Body of pancreas (tissue), 4 donors: ENCODE measurements around the gene KLHL29. TPM values are rescaled to one million over a fixed set of nuclear protein-coding genes. Genes with fewer than 3 reads are reported as not detected.
A peak's percentile ranks its signal among the peaks of the same experiment; 100 is the strongest.

Experiments used
- ATAC-seq: fragments of 150-250 bp; one replicate; pipeline ENCODE4 v1.9.1; 2016
- DNase-seq, 4 donors: peaks; one replicate each; pipeline ENCODE4 v3.0.0-alpha.2; 2019
- H3K27ac ChIP-seq, 4 donors: fragments of 200-600 bp; sonication (generic); 1 replicate in 3 of 4; 2 replicates in 1 of 4; pipeline versions ENCODE4 v1.5.1 to v1.6.1; 2016 to 2019; ENCODE audit warnings: mild to moderate bottlenecking in 1 of 4, mixed read lengths in 1 of 4, moderate library complexity in 1 of 4
- H3K27me3 ChIP-seq, 2 donors: fragments of 200-600 bp; sonication (generic); one replicate each; pipeline ENCODE4 v1.6.0; 2016; ENCODE audit warnings: mild to moderate bottlenecking in 1 of 2
- H3K36me3 ChIP-seq, 2 donors: fragments of 200-600 bp; sonication (generic); replicated peaks in 1 of 2; 2 replicates each; pipeline ENCODE4 v1.5.1; 2016; ENCODE audit warnings: low read depth in 2 of 2; ENCODE audit not compliant: insufficient read depth in 1 of 2
- H3K4me1 ChIP-seq: fragments of 200-600 bp; sonication (generic); one replicate; pipeline ENCODE4 v1.6.0; 2016
- H3K4me3 ChIP-seq, 2 donors: fragments of 200-600 bp; sonication (generic); 1 replicate in 1 of 2; 2 replicates in 1 of 2; pipeline ENCODE4 v1.5.1; 2016 to 2019
- H3K9me3 ChIP-seq, 3 donors: fragments of 200-600 bp; sonication (generic); 1 replicate in 2 of 3; 2 replicates in 1 of 3; pipeline ENCODE4 v1.5.1; 2016
- CTCF ChIP-seq, 7 experiments: fragments of 450-650 bp in 4 of 7; fragments of 200-600 bp in 3 of 7; sonication (generic) in 3 of 7; IDR thresholded peaks; one replicate each; pipeline ENCODE4 v1.5.1; 2016 to 2019; ENCODE audit warnings: antibody characterized with exemption in 7 of 7
- POLR2A ChIP-seq, 3 donors: fragments of 450-650 bp; IDR thresholded peaks; one replicate each; pipeline ENCODE4 v1.6.1; 2016; ENCODE audit warnings: antibody characterized with exemption in 3 of 3, mild to moderate bottlenecking in 2 of 3
- WGBS, 2 donors: methylation state at CpG; one replicate each; pipeline ENCODE4 v1.1.5; 2017; 5-methylcytosine and 5-hydroxymethylcytosine counted together
- intact Hi-C: fragments of 100-400 bp; cut with DNase I; formaldehyde crosslinking; loops from one replicate; pipeline ENCODE4 v1.15.1; 2023
- total RNA-seq, 2 donors: library from RNA; depleted of rRNA; stranded (reverse); fragments of >200 nt; gene quantifications; one replicate each; pipeline ENCODE4 v1.1.0, GENCODE V29; 2016

KLHL29 gene
- total RNA-seq, 2 donors from 2014 or later: 4.0 to 4.4 TPM

- H3K27me3 ChIP-seq: no peaks in the 10 kb centered on the region
- no peaks in the 10 kb centered on the region for H3K4me1 ChIP-seq
- DNase-seq: peak in 1 of 4 donors; percentile 5
- H3K36me3 ChIP-seq: no peaks in the 10 kb centered on the region
- no peak for ATAC-seq
- TF ChIP-seq POLR2A (IDR thresholded peaks at IDR 0.05) (no peak), CTCF (IDR thresholded peaks at IDR 0.05) (no peak)
- no peaks in the 10 kb centered on the region for H3K9me3 ChIP-seq
- intact Hi-C loops: no loop called here
- no peak overlapping the region for H3K27ac ChIP-seq
- no peak overlapping the region for H3K4me3 ChIP-seq
- 51 to 52% methylated on average over 16 of the region's 16 CpGs for WGBS, 2 donors
Measured at GRCh38 chr2:23436346-23437098, 51.5 kb downstream of the KLHL29 start.

GRCh38 chr2:23441414-23441813 is 56.4 kb downstream of the KLHL29 start:
- no peak for ATAC-seq
- no peak overlapping the region for H3K4me3 ChIP-seq
- no peaks in the 10 kb centered on the region for H3K36me3 ChIP-seq
- intact Hi-C loops: no loop called here
- DNase-seq: no peak
- 73 to 90% methylated on average over 1 of the region's 1 CpG for WGBS, 2 donors
- TF ChIP-seq POLR2A (IDR thresholded peaks at IDR 0.05): no peak
- no peak for TF ChIP-seq CTCF (IDR thresholded peaks at IDR 0.05)
- H3K27ac ChIP-seq: no peak overlapping the region
- no peaks in the 10 kb centered on the region for H3K9me3 ChIP-seq
- no peaks in the 10 kb centered on the region for H3K4me1 ChIP-seq
- no peaks in the 10 kb centered on the region for H3K27me3 ChIP-seq

DNA sequence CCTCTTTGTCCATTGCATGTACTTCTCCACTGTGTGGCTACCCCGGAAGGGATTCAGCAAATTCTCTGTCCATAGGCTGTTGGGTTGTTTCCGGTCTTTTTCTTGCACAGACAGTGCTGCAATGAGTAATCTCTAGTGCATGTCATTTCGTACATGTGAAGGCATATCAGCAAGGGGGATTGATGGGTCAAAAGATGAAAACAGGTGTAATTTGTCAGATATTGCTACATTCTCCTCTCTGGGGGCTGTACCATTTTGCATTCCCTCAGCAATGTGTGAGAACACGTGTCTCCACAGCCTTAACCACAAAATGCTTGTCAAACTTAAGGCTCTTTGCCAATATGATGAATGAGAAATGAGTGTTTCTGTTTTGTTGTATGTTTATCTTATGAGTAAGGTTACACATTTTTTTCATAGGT is 60.5 kb downstream of the KLHL29 start:
- Histone ChIP-seq H3K4me3 (no peak overlapping the region), H3K9me3 (no peaks in the 10 kb centered on the region), H3K36me3 (no peaks in the 10 kb centered on the region), H3K27ac (no peak overlapping the region), H3K4me1 (no peaks in the 10 kb centered on the region), H3K27me3 (no peaks in the 10 kb centered on the region)
- no peak for DNase-seq
- no peak for ATAC-seq
- 59 to 65% methylated on average over 4 of the region's 4 CpGs for WGBS, 2 donors
- TF ChIP-seq POLR2A (IDR thresholded peaks at IDR 0.05): no peak
- no peak for TF ChIP-seq CTCF (IDR thresholded peaks at IDR 0.05)
- intact Hi-C loops: no loop called here

DNA sequence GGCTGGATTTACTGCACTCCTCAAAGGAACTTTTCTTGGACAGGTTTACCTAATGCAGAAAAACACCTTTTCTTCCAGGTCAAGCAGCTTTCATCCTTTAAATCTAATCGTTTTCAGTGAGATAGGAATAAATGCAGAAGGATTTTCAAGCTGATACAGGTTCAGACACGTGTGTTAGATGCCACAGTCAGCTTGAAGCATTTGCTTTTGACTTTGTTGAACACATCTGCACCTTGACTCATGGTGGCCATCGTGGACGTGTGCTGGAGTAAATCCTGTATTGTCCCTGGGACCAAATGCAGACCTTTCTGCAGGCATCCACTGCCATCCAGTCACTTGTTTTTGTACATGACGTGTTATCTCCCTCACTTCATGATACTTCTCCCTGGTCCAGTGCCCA is 61.9 kb downstream of the KLHL29 start:
- intact Hi-C loops: no loop called here
- Histone ChIP-seq H3K4me1 (no peaks in the 10 kb centered on the region), H3K27ac (no peak overlapping the region), H3K4me3 (no peak overlapping the region), H3K27me3 (no peaks in the 10 kb centered on the region), H3K9me3 (no peaks in the 10 kb centered on the region), H3K36me3 (no peaks in the 10 kb centered on the region)
- ATAC-seq: no peak
- 56 to 70% methylated on average over 5 of the region's 5 CpGs for WGBS, 2 donors
- TF ChIP-seq CTCF (IDR thresholded peaks at IDR 0.05): no peak
- TF ChIP-seq POLR2A (IDR thresholded peaks at IDR 0.05): no peak
- no peak for DNase-seq

- TF ChIP-seq POLR2A (IDR thresholded peaks at IDR 0.05): no peak
- no peak for TF ChIP-seq CTCF (IDR thresholded peaks at IDR 0.05)
- Histone ChIP-seq H3K9me3 (no peaks in the 10 kb centered on the region), H3K27me3 (no peaks in the 10 kb centered on the region), H3K27ac (no peak overlapping the region), H3K36me3 (no peaks in the 10 kb centered on the region), H3K4me1 (no peaks in the 10 kb centered on the region), H3K4me3 (no peak overlapping the region)
- intact Hi-C loops: no loop called here
- no peak for DNase-seq
- 53 to 63% methylated on average over 3 of the region's 3 CpGs for WGBS, 2 donors
- ATAC-seq: no peak
Measured at GRCh38 chr2:23447405-23447804, 62.4 kb downstream of the KLHL29 start.
